DMS114 treated with DMSO at 0.1 percent for 48 hours (cell line): ENCODE measurements around the gene DNAH14.
"Not testable (repeated sequence)": the region's sequence is repeated elsewhere in the genome, so short reads cannot be mapped to it uniquely, and the experiment has no call there.

ENCODE experiments used
- DNase-seq: peaks from one replicate; lab custom pipeline; 2025; ENCODE audit not compliant: unreplicated experiment; lab: John Stamatoyannopoulos, UW

The DNAH14 gene

DNA sequence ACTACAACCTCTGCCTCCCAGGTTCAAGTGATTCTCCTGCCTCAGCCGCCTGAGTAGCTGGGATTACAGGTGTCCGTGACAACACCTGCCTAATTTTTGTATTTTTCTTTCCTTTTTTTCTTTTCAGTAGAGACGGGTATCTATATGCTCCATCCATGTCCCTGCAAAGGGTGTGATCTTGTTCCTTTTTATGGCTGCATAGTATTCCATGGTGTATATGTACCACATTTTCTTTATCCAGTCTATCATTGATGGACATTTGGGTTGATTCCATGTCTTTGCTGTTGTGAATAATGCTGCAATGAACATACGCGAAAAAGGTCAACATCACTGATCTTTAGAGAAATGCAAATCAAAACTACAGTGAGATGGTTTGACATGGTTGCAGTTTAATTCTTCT is 62.1 kb downstream of the DNAH14 start:
- not testable (repeated sequence) for DNase-seq

DNA sequence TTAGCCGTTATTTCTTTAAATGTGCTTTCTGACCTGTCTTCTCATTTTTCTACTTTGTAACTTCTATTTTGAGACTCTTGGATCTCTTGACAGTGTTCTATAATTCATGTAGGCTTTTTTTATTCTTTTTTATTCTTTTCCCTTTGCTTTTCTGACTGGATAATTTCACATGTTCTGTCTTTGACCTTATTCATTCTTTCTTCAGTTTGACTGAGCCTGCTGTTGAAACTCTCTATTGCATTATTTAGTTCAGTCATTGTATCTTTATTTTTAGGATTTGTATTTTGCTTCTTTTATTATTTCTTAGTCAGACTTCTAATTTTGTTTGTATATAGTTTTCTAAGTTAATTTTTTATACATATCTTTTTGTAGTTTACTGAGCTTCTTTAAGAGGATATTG is 66.1 kb downstream of the DNAH14 start:
- DNase-seq, result no peak

DNA sequence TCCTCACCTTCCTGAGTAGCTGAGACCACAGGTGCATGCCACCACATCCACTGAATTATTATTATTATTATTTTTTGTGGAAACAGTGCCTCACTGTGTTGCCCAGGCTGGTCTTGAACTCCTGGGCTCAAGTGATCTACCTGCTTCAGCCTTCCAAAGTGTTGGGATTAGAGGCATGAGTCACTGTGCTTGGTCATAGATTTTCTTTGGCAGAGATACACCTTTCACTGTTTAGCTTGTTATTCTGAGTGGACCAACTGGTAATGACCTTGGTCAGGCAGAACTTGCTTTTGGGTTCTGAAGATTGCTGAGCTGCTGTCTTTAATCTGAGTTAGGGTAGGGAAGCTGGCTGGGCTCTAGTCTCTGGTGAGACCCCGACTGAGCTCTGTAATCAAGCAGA is 66.8 kb downstream of the DNAH14 start:
- DNase-seq, result no peak

DNA sequence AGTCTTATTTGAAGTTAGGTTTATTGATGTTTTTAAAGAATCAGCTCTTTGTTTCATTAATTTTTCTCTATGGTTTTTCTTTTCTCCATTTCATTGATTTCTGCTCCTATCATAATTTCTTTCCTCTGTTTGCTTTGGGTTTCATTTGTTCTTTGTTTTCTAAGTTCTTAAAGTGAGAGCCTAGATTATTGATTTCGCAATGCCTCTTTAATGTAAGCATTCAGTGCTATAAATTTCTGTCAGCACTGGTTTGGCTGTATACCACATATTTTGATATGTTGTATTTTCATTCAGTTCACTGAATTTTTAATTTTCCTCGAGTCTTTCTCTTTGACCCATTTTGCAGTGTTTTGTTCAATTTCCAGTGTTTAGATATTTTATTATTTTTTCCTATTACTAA is 68.7 kb downstream of the DNAH14 start:
- no peak for DNase-seq

DNA sequence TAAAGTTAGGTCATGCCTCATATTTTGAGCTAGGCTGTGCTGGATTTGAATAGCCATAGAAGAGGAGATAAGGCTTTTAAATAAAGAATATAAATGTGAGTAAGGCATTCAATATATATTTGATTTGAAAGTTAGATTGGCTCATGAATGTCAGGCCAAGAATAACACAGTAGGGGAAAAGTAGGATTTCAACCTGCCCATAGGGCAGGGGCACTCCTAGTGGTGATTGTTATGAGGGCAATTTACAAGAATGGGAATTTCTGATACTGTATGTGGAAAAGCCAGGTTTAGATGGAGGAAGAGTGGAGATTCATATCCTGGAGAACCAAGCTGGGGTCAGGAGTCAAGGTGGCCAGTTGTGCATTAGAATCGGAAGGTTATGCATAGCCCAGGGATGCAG is 74.9 kb downstream of the DNAH14 start:
- DNase-seq, result no peak

DNA sequence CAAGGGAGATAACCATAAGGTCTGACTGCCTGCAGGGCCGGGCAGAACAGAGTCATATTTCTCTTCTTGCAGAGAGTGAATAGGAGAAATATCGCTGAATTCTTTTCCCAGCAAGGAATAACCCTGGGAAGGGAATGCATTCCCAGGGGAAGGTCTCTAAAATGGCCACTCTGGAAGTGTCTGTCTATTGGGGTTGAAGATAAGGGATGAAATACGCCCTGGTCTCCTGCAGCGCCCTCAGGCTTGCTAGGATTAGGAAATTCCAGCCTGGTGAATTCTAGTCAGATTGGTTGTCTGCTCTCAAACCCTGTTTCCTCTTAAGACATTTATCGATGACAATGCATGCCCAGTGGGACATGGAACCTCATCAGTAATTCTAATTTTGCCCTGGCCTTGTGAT is 76.9 kb downstream of the DNAH14 start:
- DNase-seq, result not testable (repeated sequence)

DNA sequence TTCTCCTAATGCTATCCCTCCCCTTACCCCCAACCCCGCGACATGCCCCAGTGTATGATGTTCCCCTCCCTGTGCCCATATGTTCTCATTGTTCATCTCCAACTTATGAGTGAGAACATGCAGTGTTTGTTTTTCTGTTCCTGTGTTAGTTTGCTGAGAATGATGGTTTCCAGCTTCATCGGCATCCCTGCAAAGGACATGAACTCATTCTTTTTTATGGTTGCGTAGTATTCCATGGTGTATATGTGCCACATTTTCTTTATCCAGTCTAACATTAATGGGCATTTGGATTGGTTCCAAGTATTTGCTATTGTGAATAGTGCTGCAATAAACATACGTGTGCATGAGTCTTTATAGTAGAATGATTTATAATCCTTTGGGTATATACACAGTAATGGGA is 78.6 kb downstream of the DNAH14 start:
- not testable (repeated sequence) for DNase-seq

DNA sequence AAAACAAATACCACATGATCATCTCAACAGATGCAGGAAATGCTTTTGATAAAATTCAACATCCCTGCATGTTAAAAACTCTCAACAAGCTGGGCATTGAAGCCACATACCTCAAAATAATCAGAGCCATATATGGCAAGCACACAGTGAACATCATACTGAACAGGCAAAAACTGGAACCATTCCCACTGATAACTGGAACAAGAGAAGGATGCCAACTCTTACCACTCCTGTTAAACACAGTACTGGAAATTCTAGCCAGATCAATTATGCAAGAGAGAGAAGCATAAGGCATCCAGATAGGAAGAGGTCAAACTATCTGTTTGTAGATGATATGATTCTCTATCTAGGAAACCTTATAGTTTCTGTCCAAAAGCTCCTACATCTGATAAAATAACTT is 91.6 kb downstream of the DNAH14 start:
- DNase-seq, result no peak

DNA sequence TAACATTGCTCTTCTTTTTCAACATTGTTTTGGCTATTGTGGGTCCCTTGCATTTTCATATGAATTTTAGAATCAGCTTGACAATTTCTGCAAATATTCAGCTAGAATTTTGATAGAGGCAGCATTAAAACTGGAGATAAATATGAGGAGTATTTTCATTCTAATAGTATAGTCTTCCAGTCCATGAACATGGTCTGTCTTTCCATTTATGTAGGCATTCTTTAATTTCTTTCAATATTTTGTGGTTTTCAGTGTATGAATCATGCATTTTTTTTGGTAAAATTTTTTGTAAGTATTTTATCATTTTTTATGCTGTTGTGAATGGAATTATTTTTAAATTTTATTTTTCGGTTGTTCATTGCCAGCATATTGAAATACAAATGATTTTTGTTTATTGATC is 97.2 kb downstream of the DNAH14 start:
- DNase-seq, result no peak

DNA sequence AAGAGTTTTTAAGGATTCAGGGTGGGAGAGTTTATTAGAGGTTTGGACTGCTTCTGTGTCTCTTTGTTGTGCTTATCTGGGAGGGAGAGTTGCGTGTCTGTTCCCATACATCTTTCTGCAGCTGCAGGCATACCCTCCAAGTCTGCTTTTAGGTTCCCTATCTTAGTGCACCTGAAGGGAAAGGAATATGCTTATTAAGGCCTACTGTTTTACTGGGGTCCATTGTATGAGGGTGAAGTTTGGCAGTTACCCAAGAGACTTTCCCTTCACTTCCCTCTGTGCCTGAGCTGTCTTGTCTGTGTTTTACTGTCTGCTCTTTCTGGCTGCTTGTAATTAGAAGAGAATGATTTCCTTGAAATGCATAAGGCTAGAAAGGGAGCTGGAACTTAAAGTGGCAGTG is 107.0 kb downstream of the DNAH14 start:
- not testable (repeated sequence) for DNase-seq

DNA sequence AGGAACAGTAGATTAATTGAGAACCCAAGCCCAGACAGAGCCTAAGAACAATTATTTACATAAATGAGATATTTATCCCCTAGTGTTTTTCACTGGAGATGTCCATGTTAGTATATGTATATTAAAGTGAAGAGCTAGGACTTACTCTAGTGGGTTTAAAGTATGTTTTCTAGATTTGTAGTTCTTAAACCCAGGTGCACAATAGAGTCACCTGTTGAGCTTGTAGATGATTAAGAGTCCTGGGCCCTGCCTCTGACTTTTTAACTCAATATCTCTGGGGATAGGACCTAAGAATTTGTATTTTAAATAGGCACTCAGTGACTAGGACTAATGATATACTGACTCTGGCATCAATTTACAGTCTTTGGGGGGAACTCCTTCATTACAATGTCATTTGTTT is 112.8 kb downstream of the DNAH14 start:
- no peak for DNase-seq

DNA sequence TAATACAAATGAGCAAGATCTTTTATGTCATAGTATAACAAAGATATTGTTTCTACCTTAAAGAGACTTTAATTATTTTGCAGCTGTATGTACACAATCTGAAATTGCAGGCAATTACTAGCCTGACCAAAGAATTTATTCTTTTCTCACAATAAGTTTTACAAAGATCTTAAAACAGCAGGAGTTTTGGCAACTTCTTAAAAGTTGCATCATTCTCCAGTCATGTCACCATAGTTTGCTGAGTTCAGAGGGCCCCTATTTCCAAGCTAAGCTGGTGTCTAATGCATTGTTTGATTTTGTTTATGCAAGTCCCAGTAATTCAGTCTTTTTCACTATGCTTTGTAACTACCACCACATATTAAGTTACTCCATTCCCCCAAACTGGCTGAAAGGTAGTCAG is 114.8 kb downstream of the DNAH14 start:
- DNase-seq, result no peak

DNA sequence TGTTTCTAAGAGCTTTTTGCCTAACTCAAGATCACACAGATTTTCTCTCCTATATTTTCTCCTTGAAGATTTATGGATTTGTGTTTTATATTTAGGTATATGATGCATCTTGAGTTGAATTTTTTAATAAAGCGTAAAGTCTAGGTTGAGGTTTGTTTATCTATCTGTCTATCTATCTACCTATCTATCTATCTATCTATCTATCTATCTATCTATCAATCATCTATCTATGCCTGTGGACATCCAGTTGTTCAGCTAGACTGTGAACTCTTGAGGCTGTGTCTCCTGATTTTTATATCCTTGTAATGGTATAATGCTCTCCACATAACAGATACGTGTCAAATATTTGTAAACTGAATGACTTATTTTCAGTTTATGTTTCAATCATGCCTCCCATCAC is 120.1 kb downstream of the DNAH14 start:
- DNase-seq, result no peak

DNA sequence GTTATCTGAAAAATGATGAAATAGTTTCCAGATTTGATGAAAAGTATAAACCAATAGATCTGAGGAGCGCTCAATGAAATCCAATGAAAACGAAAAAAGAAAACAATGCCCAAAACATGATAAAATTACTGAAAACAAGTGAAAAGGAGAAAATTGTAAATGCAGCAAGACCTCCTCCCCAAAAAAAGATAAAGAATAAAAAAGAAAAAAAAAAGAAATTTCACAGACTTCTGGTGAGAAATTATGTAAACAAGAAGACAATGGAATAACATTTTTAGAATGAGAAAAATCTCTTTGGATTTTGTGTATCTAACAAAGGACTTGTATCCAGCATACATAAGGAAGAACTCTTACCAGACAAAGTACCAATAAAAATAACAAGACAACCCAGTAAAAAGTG is 134.2 kb downstream of the DNAH14 start:
- no peak for DNase-seq

DNA sequence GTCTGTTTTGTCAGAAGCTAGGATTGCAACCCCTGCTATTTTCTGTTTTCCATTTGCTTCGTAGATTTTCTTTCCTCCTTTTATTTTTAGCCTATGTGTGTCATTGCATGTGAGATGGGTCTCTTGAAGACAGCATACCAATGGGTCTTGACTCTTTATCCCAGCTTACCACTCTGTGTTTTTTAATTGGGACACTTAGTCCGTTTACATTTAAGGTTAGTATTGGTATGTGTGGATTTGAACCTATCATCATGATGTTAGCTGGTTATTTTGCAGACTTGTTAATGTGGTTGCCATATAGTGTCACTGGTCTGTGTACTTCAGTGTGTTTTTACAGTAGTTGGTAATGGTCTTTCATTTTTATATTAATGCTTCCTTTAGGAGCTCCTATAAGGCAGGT is 141.5 kb downstream of the DNAH14 start:
- no peak for DNase-seq

DNA sequence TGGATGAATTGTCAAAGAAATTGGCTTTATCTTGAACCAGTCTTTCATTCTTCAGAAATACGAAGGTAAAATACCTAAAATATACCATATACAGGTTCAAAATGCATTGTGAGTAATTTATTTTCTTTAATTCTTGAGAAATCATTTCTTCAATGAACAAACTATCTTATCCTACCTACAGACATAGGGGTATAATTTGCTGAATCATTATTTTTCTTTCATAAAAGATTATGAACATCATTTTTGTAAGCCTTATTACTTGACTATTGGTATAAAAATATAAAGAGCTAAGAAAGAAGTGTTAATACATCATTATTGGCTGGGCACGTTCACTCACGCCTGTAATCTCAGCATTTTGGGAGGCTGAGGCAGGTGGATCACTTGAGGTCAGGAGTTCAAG is 167.7 kb downstream of the DNAH14 start:
- no peak for DNase-seq

DNA sequence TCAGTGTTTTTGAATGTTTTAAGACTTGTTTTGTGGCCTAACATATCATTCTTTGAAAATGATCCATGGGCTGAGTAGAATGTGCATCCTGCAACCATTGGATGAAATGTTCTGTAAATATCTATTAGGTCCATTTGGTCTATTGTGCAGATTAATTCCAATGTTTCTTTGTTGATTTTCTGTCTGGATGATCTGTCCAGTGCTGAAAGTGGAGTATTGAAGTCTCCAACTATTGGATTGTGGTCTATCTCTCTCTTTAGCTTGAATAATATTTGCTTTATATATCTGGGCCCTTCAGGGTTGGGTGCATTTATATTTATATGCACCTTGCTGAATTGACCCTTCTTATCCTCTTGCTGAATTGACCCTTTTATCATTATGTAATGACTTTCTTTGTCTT is 181.5 kb downstream of the DNAH14 start:
- no peak for DNase-seq

DNA sequence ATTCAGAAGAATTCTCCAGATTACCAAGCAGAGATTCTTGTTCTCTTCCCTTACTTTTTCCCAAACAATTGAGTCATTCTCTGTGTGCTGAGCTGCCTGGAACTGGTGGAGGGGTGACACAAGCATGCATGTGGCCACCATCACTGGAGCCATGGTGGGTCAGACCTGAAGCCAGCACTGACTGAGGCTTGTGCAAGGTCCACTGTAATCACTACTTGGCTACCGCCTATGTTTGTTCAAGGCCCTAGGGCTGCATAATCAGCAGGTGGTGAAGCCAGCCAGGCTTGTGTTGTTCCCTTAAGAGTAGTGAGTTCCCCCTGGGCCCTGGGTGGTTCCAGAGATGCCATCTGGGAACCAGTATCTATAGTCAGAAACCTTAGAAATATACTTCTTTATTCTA is 183.8 kb downstream of the DNAH14 start:
- no peak for DNase-seq

DNA sequence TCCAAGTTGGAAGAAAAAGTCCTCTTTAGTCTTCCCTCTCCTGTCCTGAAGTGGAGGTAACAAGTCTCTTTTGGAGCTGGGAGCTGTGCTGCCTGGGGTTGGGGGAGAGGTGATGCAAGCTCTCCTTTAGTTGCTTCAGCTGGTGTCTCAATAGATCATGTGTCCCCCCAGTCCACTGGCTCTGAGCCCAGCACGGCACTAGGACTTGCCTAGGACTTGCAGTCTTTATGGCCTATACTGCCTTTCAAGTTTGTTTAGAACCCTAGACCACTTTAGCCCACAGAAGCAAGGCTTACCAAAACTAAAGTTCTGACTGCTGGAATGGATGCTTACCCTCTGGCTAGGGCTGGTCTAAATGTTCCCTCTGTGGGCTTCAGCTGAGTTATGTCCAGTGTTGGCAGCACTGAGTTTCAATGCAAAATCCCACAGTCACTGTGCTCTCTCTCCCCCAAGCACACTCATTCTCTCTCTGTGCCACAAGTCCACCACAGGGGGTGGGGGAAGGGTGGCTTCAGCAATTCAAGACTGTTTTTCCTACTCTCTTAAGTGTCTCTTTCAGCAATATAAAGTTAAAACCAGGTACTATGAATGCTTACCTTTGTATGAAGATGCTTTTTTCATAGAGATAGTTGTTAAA is 185.0 kb downstream of the DNAH14 start:
- no peak for DNase-seq

DNA sequence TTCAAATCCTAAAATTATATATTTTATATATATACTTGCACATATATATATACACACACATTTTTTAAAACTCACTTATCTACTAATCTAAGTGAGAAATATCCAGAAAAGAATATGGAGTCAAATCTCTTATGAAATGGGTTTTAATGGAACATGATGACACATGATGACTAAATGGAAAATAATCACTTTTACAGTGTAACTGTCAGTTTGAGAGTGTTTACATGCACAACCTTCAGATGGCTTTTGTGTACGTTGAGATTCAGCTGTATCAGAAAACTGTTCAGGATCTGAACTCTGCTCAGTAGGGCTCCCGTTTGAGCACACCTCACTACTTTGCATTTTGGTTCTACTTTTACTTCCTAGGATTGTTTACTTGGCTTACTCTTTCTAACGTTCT is 189.8 kb downstream of the DNAH14 start:
- no peak for DNase-seq

DNA sequence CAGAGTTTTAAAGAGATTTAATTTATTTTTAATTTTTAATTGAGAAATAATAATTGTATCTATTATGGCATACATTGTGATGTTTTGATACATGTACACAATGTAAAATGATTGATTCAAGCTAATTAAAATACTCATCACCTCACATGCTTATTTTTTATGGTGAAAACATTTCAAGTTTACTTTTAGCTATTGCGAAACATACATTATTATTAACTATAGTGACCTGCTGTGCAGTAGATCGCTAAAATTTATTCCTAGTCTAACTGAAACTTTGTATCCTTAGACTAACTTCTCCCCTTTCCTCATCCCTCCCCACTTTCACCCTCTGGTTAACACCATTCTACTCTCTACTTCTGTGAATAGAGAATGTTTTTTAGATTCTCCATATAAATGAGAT is 191.6 kb downstream of the DNAH14 start:
- no peak for DNase-seq

DNA sequence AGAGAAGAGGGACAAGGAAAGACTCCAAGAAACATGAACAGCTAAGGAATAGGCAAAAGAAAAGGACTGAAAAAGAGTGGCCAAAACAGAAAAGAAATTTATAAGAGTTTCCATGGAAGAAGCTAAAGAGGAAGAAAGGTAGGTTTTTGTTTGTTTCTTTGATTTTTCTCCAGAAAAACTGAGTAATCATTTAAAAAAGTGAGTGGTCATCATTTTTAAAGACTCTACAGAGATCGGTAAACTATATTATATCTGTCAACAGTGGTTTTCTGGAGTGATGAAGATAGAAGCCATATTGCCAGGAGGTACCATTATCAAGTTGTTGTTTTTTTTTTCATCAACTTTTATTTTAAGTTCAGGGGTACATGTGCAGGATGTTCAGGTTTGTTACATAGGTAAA is 202.4 kb downstream of the DNAH14 start:
- no peak for DNase-seq

DNA sequence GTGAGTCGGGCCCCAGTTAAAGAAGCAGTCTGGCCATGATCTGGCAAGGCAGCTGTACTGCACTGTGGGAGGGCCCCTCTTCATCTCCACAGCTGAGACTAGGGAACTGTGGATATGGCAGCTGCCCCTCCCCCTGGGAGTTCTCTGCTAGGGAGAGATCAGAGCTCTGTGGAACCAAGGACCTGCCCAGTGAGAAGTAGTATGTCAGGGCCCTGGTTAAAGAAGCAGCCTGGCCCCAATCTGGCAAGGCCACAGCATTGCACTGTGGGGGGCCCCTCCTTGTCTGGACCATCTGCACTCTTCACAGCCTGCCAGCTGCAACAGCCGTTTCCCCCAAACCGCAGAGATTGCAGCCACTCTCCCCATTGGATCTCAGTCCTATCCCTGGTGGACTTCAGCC is 208.5 kb downstream of the DNAH14 start:
- DNase-seq, result no peak

DNA sequence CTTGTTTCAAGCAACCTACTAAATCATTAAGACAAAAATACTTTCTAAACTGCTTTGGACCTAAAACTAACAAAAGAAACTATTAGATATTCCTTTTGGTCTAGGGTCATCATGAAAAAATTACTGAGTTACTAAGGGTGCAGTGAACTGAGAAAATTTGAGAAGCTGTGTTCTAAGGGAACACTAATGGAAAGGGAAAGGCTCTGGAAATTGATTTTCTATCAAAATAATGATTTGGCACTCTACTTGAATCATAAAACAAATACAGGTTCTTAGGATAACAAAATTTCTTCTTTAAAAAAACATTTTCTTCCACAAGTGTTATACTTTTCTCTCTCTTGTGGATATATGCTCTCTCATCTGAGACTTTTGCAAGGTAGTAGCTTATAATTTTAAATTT is 213.5 kb downstream of the DNAH14 start:
- DNase-seq, result no peak
